OCI-LY1 (cell line): ENCODE measurements around the gene SPATA33.

Experiments
- H2AFZ ChIP-seq: fragments of 200-600 bp; sonication (generic), shearing (Covaris generic); 2 replicates; pipeline ENCODE4 v1.6.0; 2014; ENCODE audit warnings: antibody characterized with exemption, mild to moderate bottlenecking, low read length
- H3F3A ChIP-seq: fragments of 200-600 bp; sonication (generic), shearing (Covaris generic); 2 replicates; pipeline ENCODE4 v1.6.0; 2014; ENCODE audit warnings: mild to moderate bottlenecking, antibody characterized with exemption, low read length, moderate library complexity; ENCODE audit not compliant: insufficient read depth
- H3K27ac ChIP-seq: fragments of 200-600 bp; sonication (generic); 2 replicates; pipeline ENCODE4 v1.5.1; 2014; ENCODE audit warnings: low read length, mixed run types, mild to moderate bottlenecking, low read depth; ENCODE audit not compliant: poor library complexity, severe bottlenecking
- H3K27me3 ChIP-seq: fragments of 200-600 bp; sonication (generic); 2 replicates; pipeline ENCODE4 v1.6.0; 2014; ENCODE audit warnings: antibody characterized with exemption, mild to moderate bottlenecking, low read length, moderate library complexity; ENCODE audit not compliant: insufficient read depth
- H3K36me3 ChIP-seq: fragments of 200-600 bp; sonication (generic); 2 replicates; pipeline ENCODE4 v1.6.1; 2014; ENCODE audit warnings: mild to moderate bottlenecking, antibody characterized with exemption, low read length, moderate library complexity, mixed read lengths; ENCODE audit not compliant: insufficient read depth
- H3K4me1 ChIP-seq: fragments of 200-600 bp; sonication (generic); 2 replicates; pipeline ENCODE4 v1.5.1; 2014; ENCODE audit warnings: mild to moderate bottlenecking, low read length, moderate library complexity; ENCODE audit not compliant: insufficient read depth, severe bottlenecking
- H3K4me2 ChIP-seq: fragments of 200-600 bp; sonication (generic), shearing (Covaris generic); 2 replicates; pipeline ENCODE4 v1.6.1; 2014; ENCODE audit warnings: low read length
- H3K4me3 ChIP-seq: fragments of 200-600 bp; sonication (generic); 2 replicates; pipeline ENCODE4 v1.5.1; 2014; ENCODE audit warnings: low read length, low read depth, mild to moderate bottlenecking, mixed read lengths; ENCODE audit not compliant: poor library complexity, severe bottlenecking
- H3K79me2 ChIP-seq: fragments of 200-600 bp; shearing (Covaris generic); 2 replicates; pipeline ENCODE4 v1.6.1; 2016; ENCODE audit warnings: mixed run types, low read length, mixed read lengths; ENCODE audit not compliant: insufficient read depth
- H3K9ac ChIP-seq: fragments of 200-600 bp; sonication (generic), shearing (Covaris generic); 2 replicates; pipeline ENCODE4 v1.6.1; 2014; ENCODE audit warnings: mild to moderate bottlenecking, low read length, mixed read lengths
- H3K9me2 ChIP-seq: fragments of 200-600 bp; sonication (generic), shearing (Covaris generic); 2 replicates; pipeline ENCODE4 v1.6.1; 2014; ENCODE audit warnings: low read depth, mild to moderate bottlenecking, low read length, mixed read lengths
- H3K9me3 ChIP-seq: fragments of 200-600 bp; shearing (Covaris generic); 2 replicates; pipeline ENCODE4 v1.6.1; 2014; ENCODE audit warnings: low read length, mixed read lengths
- H4K20me1 ChIP-seq: fragments of 200-600 bp; sonication (generic), shearing (Covaris generic); 2 replicates; pipeline ENCODE4 v1.6.0; 2016; ENCODE audit warnings: mild to moderate bottlenecking, low read length; ENCODE audit not compliant: insufficient read depth
- EZH2 ChIP-seq: fragments of 200-600 bp; sonication (generic), shearing (Covaris generic); IDR thresholded peaks from 2 replicates; pipeline ENCODE4 v1.8.0; 2017; ENCODE audit warnings: borderline replicate concordance, mixed run types, mild to moderate bottlenecking, antibody characterized with exemption, low read length, moderate library complexity, mixed read lengths

Gene SPATA33

GRCh38 chr16:89717688-89718505, 60.3 kb downstream of the SPATA33 start:
- Histone ChIP-seq H3K27me3 (no peaks in the 10 kb centered on the region), H4K20me1 (no peaks in the 10 kb centered on the region), H3K9ac (no peak overlapping the region), H3K79me2 (no peaks in the 10 kb centered on the region), H3K9me2 (no peaks in the 10 kb centered on the region), H3F3A (0 out of 2 replicates have a peak, but pooled peaks cover 2% of the 10 kb centered on the region), H3K4me1 (peaks cover 20% of the 10 kb centered on the region), H3K9me3 (no peaks in the 10 kb centered on the region), H3K27ac (no peak overlapping the region), H2AFZ (no peak overlapping the region), H3K4me3 (no peak overlapping the region), H3K4me2 (no peak overlapping the region), H3K36me3 (peaks cover 44% of the 10 kb centered on the region)
- no peak for TF ChIP-seq EZH2
